Measurements from ENCODE around the gene THAP10. TPM values are rescaled to one million over a fixed set of nuclear protein-coding genes. Genes with fewer than 3 reads are reported as not detected.
"Not testable (repeated sequence)": the region's sequence is repeated elsewhere in the genome, so short reads cannot be mapped to it uniquely, and the experiment has no call there.

THAP10 gene
- total RNA-seq, 2 experiments from 2014 or later = 0.15 to 0.30 TPM

- DNase-seq = no peak
- POLR2A ChIA-PET = no interaction called here
- no peak overlapping the region for H3K4me3 Mint-ChIP-seq
- no peaks in the 10 kb centered on the region for H3K4me1 Mint-ChIP-seq
- H3K36me3 Mint-ChIP-seq (ENCODE audit: low read depth) = no peaks in the 10 kb centered on the region
- CTCF ChIA-PET = interaction anchor here (0.9 kb wide), 1 partner anchor 9 kb away, joined by 4 read pairs; no protein-coding TSS in a partner anchor
- peaks cover 11% of the 10 kb centered on the region for H3K27me3 Mint-ChIP-seq
- no peak overlapping the region for H3K27ac Mint-ChIP-seq
- H3K9me3 Mint-ChIP-seq = peaks cover 6% of the 10 kb centered on the region
Observed at GRCh38 chr15:70910958-70911357, 18.7 kb upstream of the THAP10 start.

- no peaks in the 10 kb centered on the region for H3K4me1 Mint-ChIP-seq
- H3K27ac Mint-ChIP-seq = no peak overlapping the region
- H3K4me3 Mint-ChIP-seq = no peak overlapping the region
- H3K27me3 Mint-ChIP-seq = peaks cover 5% of the 10 kb centered on the region
- ChIA-PET POLR2A (no interaction called here), CTCF (no interaction called here)
- DNase-seq = no peak
- H3K36me3 Mint-ChIP-seq (ENCODE audit: low read depth) = no peaks in the 10 kb centered on the region
- peaks cover 6% of the 10 kb centered on the region for H3K9me3 Mint-ChIP-seq
Observed at GRCh38 chr15:70907784-70908471, 15.7 kb upstream of the THAP10 start.

GRCh38 chr15:70906842-70907241 is 14.6 kb upstream of the THAP10 start:
- CTCF ChIA-PET = no interaction called here

GRCh38 chr15:70902107-70902506 is 9.9 kb upstream of the THAP10 start:
- POLR2A ChIA-PET = no interaction called here
- H3K9me3 Mint-ChIP-seq = no peaks in the 10 kb centered on the region
- no peak overlapping the region for H3K4me3 Mint-ChIP-seq
- CTCF ChIA-PET = no interaction called here
- no peaks in the 10 kb centered on the region for H3K36me3 Mint-ChIP-seq (ENCODE audit: low read depth)
- H3K27ac Mint-ChIP-seq = no peak overlapping the region
- peaks cover 8% of the 10 kb centered on the region for H3K27me3 Mint-ChIP-seq
- no peak for DNase-seq
- no peaks in the 10 kb centered on the region for H3K4me1 Mint-ChIP-seq

More at GRCh38 chr15:70906842-70907241, 14.6 kb upstream of the THAP10 start:
- Mint-ChIP-seq H3K4me1 (no peaks in the 10 kb centered on the region), H3K9me3 (peaks cover 6% of the 10 kb centered on the region), H3K27me3 (peaks cover 5% of the 10 kb centered on the region), H3K27ac (no peak overlapping the region), H3K4me3 (no peak overlapping the region), H3K36me3 (ENCODE audit: low read depth) (no peaks in the 10 kb centered on the region)
- no peak for DNase-seq
- POLR2A ChIA-PET = no interaction called here

GRCh38 chr15:70892912-70893560 is 803 bp upstream of the THAP10 start:
- no peak overlapping the region for H3K27ac Mint-ChIP-seq
- POLR2A ChIA-PET = no interaction called here

GRCh38 chr15:70882361-70882760 is 9.9 kb downstream of the THAP10 start:
- Mint-ChIP-seq H3K4me1 (no peaks in the 10 kb centered on the region), H3K4me3 (no peak overlapping the region), H3K27ac (no peak overlapping the region), H3K27me3 (peaks cover 13% of the 10 kb centered on the region), H3K9me3 (no peaks in the 10 kb centered on the region), H3K36me3 (ENCODE audit: low read depth) (no peaks in the 10 kb centered on the region)
- POLR2A ChIA-PET = no interaction called here
- no peak for DNase-seq
- CTCF ChIA-PET = no interaction called here

More at GRCh38 chr15:70892912-70893560, 803 bp upstream of the THAP10 start:
- peaks cover 12% of the 10 kb centered on the region for H3K4me1 Mint-ChIP-seq
- no peak for DNase-seq
- H3K9me3 Mint-ChIP-seq = no peaks in the 10 kb centered on the region
- H3K4me3 Mint-ChIP-seq = peak overlapping the region; percentile 78
- no peaks in the 10 kb centered on the region for H3K36me3 Mint-ChIP-seq (ENCODE audit: low read depth)
- peaks cover 45% of the 10 kb centered on the region for H3K27me3 Mint-ChIP-seq
- CTCF ChIA-PET = interaction anchor here (0.7 kb wide), 1 partner anchor 548 kb away, joined by 3 read pairs; no protein-coding TSS in a partner anchor

- H3K9me3 Mint-ChIP-seq = no peaks in the 10 kb centered on the region
- H3K27ac Mint-ChIP-seq = no peak overlapping the region
- no peak for DNase-seq
- no peak overlapping the region for H3K4me3 Mint-ChIP-seq
- no peaks in the 10 kb centered on the region for H3K4me1 Mint-ChIP-seq
- ChIA-PET CTCF (interaction anchor here (0.6 kb wide), 1 partner anchor 405 kb away, joined by 4 read pairs; no protein-coding TSS in a partner anchor), POLR2A (no interaction called here)
- H3K27me3 Mint-ChIP-seq = peaks cover 17% of the 10 kb centered on the region
- H3K36me3 Mint-ChIP-seq (ENCODE audit: low read depth) = no peaks in the 10 kb centered on the region
Observed at GRCh38 chr15:70880781-70881180, 11.5 kb downstream of the THAP10 start.

GRCh38 chr15:70879401-70879800 is 12.8 kb downstream of the THAP10 start:
- Mint-ChIP-seq H3K27me3 (peaks cover 17% of the 10 kb centered on the region), H3K4me1 (no peaks in the 10 kb centered on the region), H3K27ac (no peak overlapping the region), H3K36me3 (ENCODE audit: low read depth) (no peaks in the 10 kb centered on the region), H3K9me3 (no peaks in the 10 kb centered on the region), H3K4me3 (no peak overlapping the region)
- no peak for DNase-seq
- ChIA-PET CTCF (no interaction called here), POLR2A (no interaction called here)

GRCh38 chr15:70876683-70877082 is 15.6 kb downstream of the THAP10 start:
- Mint-ChIP-seq H3K4me1 (no peaks in the 10 kb centered on the region), H3K36me3 (ENCODE audit: low read depth) (no peaks in the 10 kb centered on the region), H3K9me3 (no peaks in the 10 kb centered on the region), H3K4me3 (no peak overlapping the region), H3K27ac (no peak overlapping the region), H3K27me3 (peaks cover 22% of the 10 kb centered on the region)
- POLR2A ChIA-PET = no interaction called here
- CTCF ChIA-PET = no interaction called here
- no peak for DNase-seq

- Mint-ChIP-seq H3K4me3 (no peak overlapping the region), H3K9me3 (no peaks in the 10 kb centered on the region), H3K4me1 (no peaks in the 10 kb centered on the region), H3K27ac (no peak overlapping the region), H3K27me3 (peaks cover 22% of the 10 kb centered on the region), H3K36me3 (ENCODE audit: low read depth) (no peaks in the 10 kb centered on the region)
- POLR2A ChIA-PET = no interaction called here
- no peak for DNase-seq
- CTCF ChIA-PET = no interaction called here
Observed at GRCh38 chr15:70876011-70876410, 16.2 kb downstream of the THAP10 start.

- no peak overlapping the region for H3K4me3 Mint-ChIP-seq
- no peaks in the 10 kb centered on the region for H3K4me1 Mint-ChIP-seq
- peaks cover 22% of the 10 kb centered on the region for H3K27me3 Mint-ChIP-seq
- no peak overlapping the region for H3K27ac Mint-ChIP-seq
- no peaks in the 10 kb centered on the region for H3K36me3 Mint-ChIP-seq (ENCODE audit: low read depth)
- H3K9me3 Mint-ChIP-seq = no peaks in the 10 kb centered on the region
- ChIA-PET CTCF (interaction anchor here (0.6 kb wide), 1 partner anchor 1199 kb away, joined by 3 read pairs; no protein-coding TSS in a partner anchor), POLR2A (no interaction called here)
- no peak for DNase-seq
Observed at GRCh38 chr15:70875001-70875782, 17.0 kb downstream of the THAP10 start.

- no peak overlapping the region for H3K4me3 Mint-ChIP-seq
- H3K9me3 Mint-ChIP-seq = no peaks in the 10 kb centered on the region
- no peaks in the 10 kb centered on the region for H3K4me1 Mint-ChIP-seq
- ChIA-PET CTCF (no interaction called here), POLR2A (no interaction called here)
- peaks cover 15% of the 10 kb centered on the region for H3K27me3 Mint-ChIP-seq
- DNase-seq = no peak
- no peak overlapping the region for H3K27ac Mint-ChIP-seq
- H3K36me3 Mint-ChIP-seq (ENCODE audit: low read depth) = no peaks in the 10 kb centered on the region
Observed at GRCh38 chr15:70873232-70874054, 18.8 kb downstream of the THAP10 start.

GRCh38 chr15:70871490-70871889 is 20.7 kb downstream of the THAP10 start:
- H3K27me3 Mint-ChIP-seq = peaks cover 11% of the 10 kb centered on the region
- H3K4me3 Mint-ChIP-seq; H3K36me3 Mint-ChIP-seq (ENCODE audit: low read depth); H3K27ac Mint-ChIP-seq; DNase-seq; H3K9me3 Mint-ChIP-seq; CTCF ChIA-PET; POLR2A ChIA-PET; H3K4me1 Mint-ChIP-seq: not testable (repeated sequence)
